HG03108 (cell line): ENCODE data around the gene SDF2L1.
"Not testable (repeated sequence)": the region's sequence is repeated elsewhere in the genome, so short reads cannot be mapped to it uniquely, and the experiment has no call there.

Experiments
- ATAC-seq: cut with Tn5 transposase; IDR thresholded peaks from one replicate; pipeline ENCODE4 v1.9.1; 2021; ENCODE audit warnings: moderate library complexity; ENCODE audit not compliant: unreplicated experiment

Gene SDF2L1

GRCh38 chr22:21684492-21685163 is 42.5 kb downstream of the SDF2L1 start:
- no peak for ATAC-seq

GRCh38 chr22:21685164-21685513 is 43.0 kb downstream of the SDF2L1 start:
- ATAC-seq, result no peak

- ATAC-seq, result no peak
Measured at GRCh38 chr22:21686193-21686608, 44.1 kb downstream of the SDF2L1 start.

GRCh38 chr22:21686634-21687393 is 44.7 kb downstream of the SDF2L1 start:
- no peak for ATAC-seq

- ATAC-seq, result no peak
Measured at GRCh38 chr22:21687685-21688259, 45.7 kb downstream of the SDF2L1 start.

- ATAC-seq, result no peak
Measured at GRCh38 chr22:21688341-21688705, 46.2 kb downstream of the SDF2L1 start.

- no peak for ATAC-seq
Measured at GRCh38 chr22:21688706-21689381, 46.7 kb downstream of the SDF2L1 start.

- no peak for ATAC-seq
Measured at GRCh38 chr22:21690401-21690801, 48.3 kb downstream of the SDF2L1 start.

GRCh38 chr22:21691816-21692215 is 49.7 kb downstream of the SDF2L1 start:
- no peak for ATAC-seq

GRCh38 chr22:21692856-21693255 is 50.8 kb downstream of the SDF2L1 start:
- not testable (repeated sequence) for ATAC-seq

GRCh38 chr22:21693333-21693998 is 51.4 kb downstream of the SDF2L1 start:
- no peak for ATAC-seq
